HepG2 (cell line): ENCODE data around the gene OTOP3. TPM values are rescaled to one million over a fixed set of nuclear protein-coding genes. Genes with fewer than 3 reads are reported as not detected.
A peak's percentile ranks its signal among the peaks of the same experiment; 100 is the strongest.

Experiments
- ETV5 ChIP-seq: IDR thresholded peaks from 2 replicates; pipeline ENCODE4 v1.6.1; 2018; ENCODE audit warnings: missing biosample characterization, missing genetic modification reagents, inconsistent platforms, borderline replicate concordance
- KDM4B ChIP-seq: sonication (generic); formaldehyde crosslinking; IDR thresholded peaks from 2 replicates; pipeline ENCODE4 v1.4.0; 2020; ENCODE audit warnings: missing genetic modification reagents
- NFIB ChIP-seq: sonication (generic); formaldehyde crosslinking; IDR thresholded peaks from 2 replicates; pipeline ENCODE4 v1.9.0; 2021; ENCODE audit warnings: missing genetic modification reagents, mild to moderate bottlenecking, borderline replicate concordance
- SKI ChIP-seq: fragments of 450-650 bp; IDR thresholded peaks from one replicate; pipeline ENCODE4 v1.6.1; 2018; ENCODE audit warnings: mild to moderate bottlenecking; ENCODE audit not compliant: partially characterized antibody
- SP5 ChIP-seq: IDR thresholded peaks from 2 replicates; pipeline ENCODE4 v1.6.1; 2016; ENCODE audit warnings: low read depth, borderline replicate concordance
- TARDBP ChIP-seq: sonication (generic); formaldehyde crosslinking; IDR thresholded peaks from 2 replicates; pipeline ENCODE4 v1.8.0; 2022; ENCODE audit warnings: mild to moderate bottlenecking, missing genetic modification reagents
- THYN1 ChIP-seq: sonication (generic); formaldehyde crosslinking; IDR thresholded peaks from 2 replicates; pipeline ENCODE4 v1.8.1; 2023; ENCODE audit warnings: low read depth, mild to moderate bottlenecking, moderate library complexity, missing genetic modification reagents, borderline replicate concordance
- TOPORS ChIP-seq: sonication (generic); formaldehyde crosslinking; IDR thresholded peaks from 2 replicates; pipeline ENCODE4 v1.8.0; 2023; ENCODE audit warnings: mild to moderate bottlenecking, missing genetic modification reagents
- ZFX ChIP-seq: sonication (generic); formaldehyde crosslinking; IDR thresholded peaks from 2 replicates; pipeline ENCODE4 v1.4.0; 2020; ENCODE audit warnings: mild to moderate bottlenecking, low read depth, missing genetic modification reagents, moderate library complexity
- ZNF225 ChIP-seq: sonication (generic); formaldehyde crosslinking; IDR thresholded peaks from 2 replicates; pipeline ENCODE4 v1.4.0; 2020; ENCODE audit warnings: mild to moderate bottlenecking, missing genetic modification reagents
- ZNF431 ChIP-seq: sonication (generic); formaldehyde crosslinking; IDR thresholded peaks from 2 replicates; pipeline ENCODE4 v1.9.0; 2022; ENCODE audit warnings: missing genetic modification reagents, low read depth, mild to moderate bottlenecking, borderline replicate concordance
- ZNF678 ChIP-seq: sonication (generic); formaldehyde crosslinking; IDR thresholded peaks from 2 replicates; pipeline ENCODE4 v1.4.0; 2020; ENCODE audit warnings: mild to moderate bottlenecking, missing genetic modification reagents
- ZNF703 ChIP-seq: sonication (generic); formaldehyde crosslinking; IDR thresholded peaks from 2 replicates; pipeline ENCODE4 v1.5.1; 2020; ENCODE audit warnings: missing genetic modification reagents, mild to moderate bottlenecking, moderate library complexity, borderline replicate concordance
- ZNF747 ChIP-seq: sonication (generic); formaldehyde crosslinking; IDR thresholded peaks from 2 replicates; pipeline ENCODE4 v1.8.1; 2023; ENCODE audit warnings: missing genetic modification reagents, mild to moderate bottlenecking, borderline replicate concordance
- ZNF792 ChIP-seq: IDR thresholded peaks from 2 replicates; pipeline ENCODE4 v1.6.1; 2016
- polyA plus RNA-seq, 8 experiments: library from polyadenylated mRNA; depleted of rRNA in 3 of 8; stranded (reverse) in 7 of 8; unstranded in 1 of 8; fragments of >200 nt; fragmentation: Illumina TruSeq in 4 of 8; extraction: Trizol in 4 of 8; gene quantifications; 2 replicates each; pipeline versions ENCODE4 v1.2.1 to v1.2.3, GENCODE V29; 2011 to 2016; ENCODE audit warnings: low read depth in 4 of 8, missing spikeins in 1 of 8, mixed read lengths in 1 of 8; ENCODE audit not compliant: insufficient read depth in 1 of 8
- total RNA-seq, 5 experiments: library from RNA; depleted of rRNA; stranded (reverse); fragments of >200 nt; fragmentation: Illumina TruSeq; extraction: Trizol; gene quantifications; 2 replicates each; pipeline ENCODE4 v1.2.3, GENCODE V29; 2016; ENCODE audit warnings: low read depth in 1 of 5
- TF ChIP-seq, protein P1 (sequence below): sonication (generic); formaldehyde crosslinking; IDR thresholded peaks from 2 replicates; pipeline ENCODE4 v1.4.0; 2020; ENCODE audit warnings: missing genetic modification reagents
- TF ChIP-seq, protein P2 (sequence below): fragments of 450-650 bp; IDR thresholded peaks from 2 replicates; pipeline ENCODE4 v1.6.1; 2017; ENCODE audit warnings: mild to moderate bottlenecking
- TF ChIP-seq, protein P3 (sequence below): sonication (generic); formaldehyde crosslinking; IDR thresholded peaks from 2 replicates; pipeline ENCODE4 v1.5.0; 2020; ENCODE audit warnings: mild to moderate bottlenecking, missing genetic modification reagents, borderline replicate concordance
- TF ChIP-seq, protein P4 (sequence below): IDR thresholded peaks from 2 replicates; pipeline ENCODE4 v1.6.1; 2016; ENCODE audit warnings: missing compliant biosample characterization, missing genetic modification reagents, borderline replicate concordance

The OTOP3 gene
- total and polyA plus RNA-seq, 2 of the 13 experiments (the other 11 are each of a cell fraction or from before 2014, with no cell fraction given) = not detected

DNA sequence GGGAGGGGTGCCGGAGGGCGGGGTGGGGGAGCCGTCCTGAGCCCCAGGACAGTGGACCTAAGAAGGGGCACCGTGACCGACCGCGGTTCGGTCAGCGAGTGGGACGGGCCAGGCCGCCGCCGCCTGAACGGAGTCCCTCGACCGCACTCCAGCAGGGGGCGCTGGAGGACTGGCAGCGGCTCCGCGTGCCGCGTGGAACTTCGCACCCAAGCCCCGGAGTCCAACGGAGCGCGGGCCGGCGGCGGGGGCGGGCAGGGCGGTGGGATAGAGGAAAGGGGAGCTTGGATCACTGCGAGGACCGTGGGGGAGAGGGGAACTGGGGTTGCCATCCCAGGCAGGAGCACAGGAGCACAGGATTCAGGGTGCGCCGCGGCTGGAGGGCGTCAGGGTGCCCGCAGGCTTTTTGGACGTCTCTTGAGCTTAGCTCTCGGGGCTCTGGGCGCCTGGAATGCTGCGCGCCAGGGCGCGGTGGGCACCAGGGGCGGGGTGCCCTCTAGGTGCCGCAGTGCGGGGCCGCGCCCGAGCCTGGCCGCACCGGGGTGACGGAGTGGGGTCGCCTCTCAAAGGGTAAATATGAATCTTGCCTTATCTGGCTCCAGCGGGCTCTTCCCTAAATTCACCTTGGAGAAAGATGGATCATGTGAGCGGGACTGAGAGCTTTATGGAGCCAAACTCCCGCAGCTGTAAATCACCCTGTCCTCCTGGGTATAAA, 12.0 kb upstream of the OTOP3 start (continued):
- TF ChIP-seq, protein P1, sequence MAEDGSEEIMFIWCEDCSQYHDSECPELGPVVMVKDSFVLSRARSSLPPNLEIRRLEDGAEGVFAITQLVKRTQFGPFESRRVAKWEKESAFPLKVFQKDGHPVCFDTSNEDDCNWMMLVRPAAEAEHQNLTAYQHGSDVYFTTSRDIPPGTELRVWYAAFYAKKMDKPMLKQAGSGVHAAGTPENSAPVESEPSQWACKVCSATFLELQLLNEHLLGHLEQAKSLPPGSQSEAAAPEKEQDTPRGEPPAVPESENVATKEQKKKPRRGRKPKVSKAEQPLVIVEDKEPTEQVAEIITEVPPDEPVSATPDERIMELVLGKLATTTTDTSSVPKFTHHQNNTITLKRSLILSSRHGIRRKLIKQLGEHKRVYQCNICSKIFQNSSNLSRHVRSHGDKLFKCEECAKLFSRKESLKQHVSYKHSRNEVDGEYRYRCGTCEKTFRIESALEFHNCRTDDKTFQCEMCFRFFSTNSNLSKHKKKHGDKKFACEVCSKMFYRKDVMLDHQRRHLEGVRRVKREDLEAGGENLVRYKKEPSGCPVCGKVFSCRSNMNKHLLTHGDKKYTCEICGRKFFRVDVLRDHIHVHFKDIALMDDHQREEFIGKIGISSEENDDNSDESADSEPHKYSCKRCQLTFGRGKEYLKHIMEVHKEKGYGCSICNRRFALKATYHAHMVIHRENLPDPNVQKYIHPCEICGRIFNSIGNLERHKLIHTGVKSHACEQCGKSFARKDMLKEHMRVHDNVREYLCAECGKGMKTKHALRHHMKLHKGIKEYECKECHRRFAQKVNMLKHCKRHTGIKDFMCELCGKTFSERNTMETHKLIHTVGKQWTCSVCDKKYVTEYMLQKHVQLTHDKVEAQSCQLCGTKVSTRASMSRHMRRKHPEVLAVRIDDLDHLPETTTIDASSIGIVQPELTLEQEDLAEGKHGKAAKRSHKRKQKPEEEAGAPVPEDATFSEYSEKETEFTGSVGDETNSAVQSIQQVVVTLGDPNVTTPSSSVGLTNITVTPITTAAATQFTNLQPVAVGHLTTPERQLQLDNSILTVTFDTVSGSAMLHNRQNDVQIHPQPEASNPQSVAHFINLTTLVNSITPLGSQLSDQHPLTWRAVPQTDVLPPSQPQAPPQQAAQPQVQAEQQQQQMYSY (CRISPR knock-in tag) = no peak
- TF ChIP-seq, protein P2, sequence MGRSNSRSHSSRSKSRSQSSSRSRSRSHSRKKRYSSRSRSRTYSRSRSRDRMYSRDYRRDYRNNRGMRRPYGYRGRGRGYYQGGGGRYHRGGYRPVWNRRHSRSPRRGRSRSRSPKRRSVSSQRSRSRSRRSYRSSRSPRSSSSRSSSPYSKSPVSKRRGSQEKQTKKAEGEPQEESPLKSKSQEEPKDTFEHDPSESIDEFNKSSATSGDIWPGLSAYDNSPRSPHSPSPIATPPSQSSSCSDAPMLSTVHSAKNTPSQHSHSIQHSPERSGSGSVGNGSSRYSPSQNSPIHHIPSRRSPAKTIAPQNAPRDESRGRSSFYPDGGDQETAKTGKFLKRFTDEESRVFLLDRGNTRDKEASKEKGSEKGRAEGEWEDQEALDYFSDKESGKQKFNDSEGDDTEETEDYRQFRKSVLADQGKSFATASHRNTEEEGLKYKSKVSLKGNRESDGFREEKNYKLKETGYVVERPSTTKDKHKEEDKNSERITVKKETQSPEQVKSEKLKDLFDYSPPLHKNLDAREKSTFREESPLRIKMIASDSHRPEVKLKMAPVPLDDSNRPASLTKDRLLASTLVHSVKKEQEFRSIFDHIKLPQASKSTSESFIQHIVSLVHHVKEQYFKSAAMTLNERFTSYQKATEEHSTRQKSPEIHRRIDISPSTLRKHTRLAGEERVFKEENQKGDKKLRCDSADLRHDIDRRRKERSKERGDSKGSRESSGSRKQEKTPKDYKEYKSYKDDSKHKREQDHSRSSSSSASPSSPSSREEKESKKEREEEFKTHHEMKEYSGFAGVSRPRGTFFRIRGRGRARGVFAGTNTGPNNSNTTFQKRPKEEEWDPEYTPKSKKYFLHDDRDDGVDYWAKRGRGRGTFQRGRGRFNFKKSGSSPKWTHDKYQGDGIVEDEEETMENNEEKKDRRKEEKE = no peak
- peak; percentile 59; the same call in 1 of the 2 replicates for TF ChIP-seq ZFX (CRISPR knock-in tag)
- no peak for TF ChIP-seq ZNF431 (CRISPR knock-in tag)
- TF ChIP-seq ZNF747 (CRISPR knock-in tag) = peak; percentile 81; the same call in 1 of the 2 replicates
- TF ChIP-seq THYN1 (CRISPR knock-in tag) = no peak
- no peak for TF ChIP-seq SKI
- peak; percentile 76; the same call in 1 of the 2 replicates for TF ChIP-seq ZNF678 (CRISPR knock-in tag)
- TF ChIP-seq NFIB (CRISPR knock-in tag) = no peak
- 0 out of 2 replicates have a peak, but pooled peaks have one; percentile 39 for TF ChIP-seq ZNF703 (CRISPR knock-in tag)
- TF ChIP-seq, protein P3, sequence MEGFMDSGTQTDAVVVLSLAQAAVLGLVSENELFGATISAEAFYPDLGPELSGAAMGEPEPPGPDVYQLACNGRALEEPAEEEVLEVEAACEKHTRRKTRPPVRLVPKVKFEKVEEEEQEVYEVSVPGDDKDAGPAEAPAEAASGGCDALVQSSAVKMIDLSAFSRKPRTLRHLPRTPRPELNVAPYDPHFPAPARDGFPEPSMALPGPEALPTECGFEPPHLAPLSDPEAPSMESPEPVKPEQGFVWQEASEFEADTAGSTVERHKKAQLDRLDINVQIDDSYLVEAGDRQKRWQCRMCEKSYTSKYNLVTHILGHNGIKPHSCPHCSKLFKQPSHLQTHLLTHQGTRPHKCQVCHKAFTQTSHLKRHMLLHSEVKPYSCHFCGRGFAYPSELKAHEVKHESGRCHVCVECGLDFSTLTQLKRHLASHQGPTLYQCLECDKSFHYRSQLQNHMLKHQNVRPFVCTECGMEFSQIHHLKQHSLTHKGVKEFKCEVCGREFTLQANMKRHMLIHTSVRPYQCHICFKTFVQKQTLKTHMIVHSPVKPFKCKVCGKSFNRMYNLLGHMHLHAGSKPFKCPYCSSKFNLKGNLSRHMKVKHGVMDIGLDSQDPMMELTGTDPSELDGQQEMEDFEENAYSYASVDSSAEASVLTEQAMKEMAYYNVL (CRISPR knock-in tag) = no peak
- TF ChIP-seq ZNF225 = no peak
- TF ChIP-seq KDM4B (CRISPR knock-in tag) = 0 out of 2 replicates have a peak, but pooled peaks have one; percentile 52
- peak; percentile 75 for TF ChIP-seq ZNF792 (CRISPR knock-in tag)
- 0 out of 2 replicates have a peak, but pooled peaks have one; percentile 48 for TF ChIP-seq TOPORS (CRISPR knock-in tag)
- TF ChIP-seq, protein P4, sequence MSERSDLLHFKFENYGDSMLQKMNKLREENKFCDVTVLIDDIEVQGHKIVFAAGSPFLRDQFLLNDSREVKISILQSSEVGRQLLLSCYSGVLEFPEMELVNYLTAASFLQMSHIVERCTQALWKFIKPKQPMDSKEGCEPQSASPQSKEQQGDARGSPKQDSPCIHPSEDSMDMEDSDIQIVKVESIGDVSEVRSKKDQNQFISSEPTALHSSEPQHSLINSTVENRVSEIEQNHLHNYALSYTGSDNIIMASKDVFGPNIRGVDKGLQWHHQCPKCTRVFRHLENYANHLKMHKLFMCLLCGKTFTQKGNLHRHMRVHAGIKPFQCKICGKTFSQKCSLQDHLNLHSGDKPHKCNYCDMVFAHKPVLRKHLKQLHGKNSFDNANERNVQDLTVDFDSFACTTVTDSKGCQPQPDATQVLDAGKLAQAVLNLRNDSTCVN (CRISPR knock-in tag) = peak; percentile 65; the same call in 1 of the 2 replicates
- TF ChIP-seq SP5 = peak; percentile 6; the same call in 1 of the 2 replicates
- TF ChIP-seq TARDBP (CRISPR knock-in tag) = no peak
- TF ChIP-seq ETV5 (CRISPR knock-in tag) = peak; percentile 34; the same call in 1 of the 2 replicates
